SK-N-SH treated with all-trans-retinoic acid at 6 μM for 48 hours (cell line): ENCODE measurements around the gene IL1R2.

Experiments
- ATAC-seq: fragments of 200-7000 bp; cut with Tn5 transposase; 3 replicates; pipeline ENCODE4 v1.9.1; 2020; ENCODE audit warnings: mild to moderate bottlenecking, moderate library complexity
- ARNTL ChIP-seq: fragments of 450-650 bp; formaldehyde crosslinking; IDR thresholded peaks from 2 replicates; pipeline ENCODE4 v1.5.0; 2020; ENCODE audit warnings: low read depth, mild to moderate bottlenecking, moderate library complexity, borderline replicate concordance
- BACH2 ChIP-seq: fragments of 250-450 bp; sonication (Bioruptor Pico); IDR thresholded peaks from 2 replicates; pipeline ENCODE4 v1.9.0; 2021; ENCODE audit warnings: mild to moderate bottlenecking, borderline replicate concordance
- ESRRG ChIP-seq: fragments of 250-450 bp; sonication (Bioruptor Pico); IDR thresholded peaks from 2 replicates; pipeline ENCODE4 v1.6.1; 2021; ENCODE audit warnings: mild to moderate bottlenecking
- GLIS3 ChIP-seq: fragments of 250-450 bp; sonication (Bioruptor Pico); IDR thresholded peaks from 2 replicates; pipeline ENCODE4 v1.5.0; 2020; ENCODE audit warnings: mild to moderate bottlenecking, moderate library complexity
- OSR1 ChIP-seq: fragments of 250-450 bp; sonication (Bioruptor Pico); IDR thresholded peaks from 2 replicates; pipeline ENCODE4 v1.8.0; 2022; ENCODE audit warnings: moderate library complexity, mild to moderate bottlenecking, inconsistent platforms
- POU6F1 ChIP-seq: fragments of 250-450 bp; sonication (Bioruptor Pico); IDR thresholded peaks from 2 replicates; pipeline ENCODE4 v1.8.0; 2021; ENCODE audit warnings: low read depth, mild to moderate bottlenecking, moderate library complexity, borderline replicate concordance
- RARB ChIP-seq: fragments of 250-450 bp; sonication (Bioruptor Pico); IDR thresholded peaks from 2 replicates; pipeline ENCODE4 v1.8.0; 2021; ENCODE audit warnings: mild to moderate bottlenecking, moderate library complexity
- SNAI2 ChIP-seq: fragments of 250-450 bp; sonication (Bioruptor Pico); IDR thresholded peaks from 2 replicates; pipeline ENCODE4 v1.5.0; 2020; ENCODE audit warnings: mild to moderate bottlenecking, moderate library complexity
- TCF4 ChIP-seq: fragments of 250-450 bp; sonication (Bioruptor Pico); IDR thresholded peaks from 2 replicates; pipeline ENCODE4 v1.8.0; 2021; ENCODE audit warnings: mild to moderate bottlenecking, moderate library complexity, borderline replicate concordance
- TOX ChIP-seq: fragments of 250-450 bp; sonication (Bioruptor Pico); IDR thresholded peaks from 2 replicates; pipeline ENCODE4 v1.8.0; 2021; ENCODE audit warnings: mild to moderate bottlenecking, moderate library complexity, borderline replicate concordance
- ZC3H10 ChIP-seq: fragments of 250-450 bp; sonication (Bioruptor Pico); IDR thresholded peaks from 2 replicates; pipeline ENCODE4 v1.5.1; 2021; ENCODE audit warnings: mild to moderate bottlenecking, moderate library complexity
- ZFP3 ChIP-seq: fragments of 250-450 bp; sonication (Bioruptor Pico); IDR thresholded peaks from 2 replicates; pipeline ENCODE4 v1.5.0; 2020; ENCODE audit warnings: mild to moderate bottlenecking, moderate library complexity
- ZFP30 ChIP-seq: fragments of 450-650 bp; formaldehyde crosslinking; IDR thresholded peaks from 2 replicates; pipeline ENCODE4 v1.5.0; 2022; ENCODE audit warnings: mild to moderate bottlenecking, moderate library complexity
- ZNF565 ChIP-seq: fragments of 450-650 bp; formaldehyde crosslinking; conservative IDR thresholded peaks from 2 replicates; pipeline ENCODE4 v1.5.0; 2020; ENCODE audit warnings: low read depth, mild to moderate bottlenecking, moderate library complexity
- ZNF70 ChIP-seq: fragments of 450-650 bp; formaldehyde crosslinking; IDR thresholded peaks from 2 replicates; pipeline ENCODE4 v1.5.0; 2020; ENCODE audit warnings: mild to moderate bottlenecking, moderate library complexity
- ZNF8 ChIP-seq: fragments of 450-650 bp; formaldehyde crosslinking; IDR thresholded peaks from 2 replicates; pipeline ENCODE4 v1.5.0; 2020; ENCODE audit warnings: mild to moderate bottlenecking, moderate library complexity
- TF ChIP-seq, protein P1 (sequence below): fragments of 250-450 bp; sonication (Bioruptor Pico); IDR thresholded peaks from 2 replicates; pipeline ENCODE4 v1.5.0; 2020; ENCODE audit warnings: mild to moderate bottlenecking, moderate library complexity
- TF ChIP-seq, protein P2 (sequence below): fragments of 250-450 bp; sonication (Bioruptor Pico); IDR thresholded peaks from 2 replicates; pipeline ENCODE4 v1.8.0; 2020; ENCODE audit warnings: mild to moderate bottlenecking, moderate library complexity, borderline replicate concordance
- TF ChIP-seq, protein P3 (sequence below): fragments of 250-450 bp; sonication (Bioruptor Pico); IDR thresholded peaks from 2 replicates; pipeline ENCODE4 v1.5.1; 2020; ENCODE audit warnings: low read depth, mild to moderate bottlenecking, moderate library complexity
- TF ChIP-seq, protein P4 (sequence below): fragments of 250-450 bp; sonication (Bioruptor Pico); IDR thresholded peaks from 2 replicates; pipeline ENCODE4 v1.5.1; 2021; ENCODE audit warnings: mild to moderate bottlenecking, moderate library complexity

The IL1R2 gene

GRCh38 chr2:101986376-101986775 is 5.4 kb upstream of the IL1R2 start:
- TF ChIP-seq, protein P1, sequence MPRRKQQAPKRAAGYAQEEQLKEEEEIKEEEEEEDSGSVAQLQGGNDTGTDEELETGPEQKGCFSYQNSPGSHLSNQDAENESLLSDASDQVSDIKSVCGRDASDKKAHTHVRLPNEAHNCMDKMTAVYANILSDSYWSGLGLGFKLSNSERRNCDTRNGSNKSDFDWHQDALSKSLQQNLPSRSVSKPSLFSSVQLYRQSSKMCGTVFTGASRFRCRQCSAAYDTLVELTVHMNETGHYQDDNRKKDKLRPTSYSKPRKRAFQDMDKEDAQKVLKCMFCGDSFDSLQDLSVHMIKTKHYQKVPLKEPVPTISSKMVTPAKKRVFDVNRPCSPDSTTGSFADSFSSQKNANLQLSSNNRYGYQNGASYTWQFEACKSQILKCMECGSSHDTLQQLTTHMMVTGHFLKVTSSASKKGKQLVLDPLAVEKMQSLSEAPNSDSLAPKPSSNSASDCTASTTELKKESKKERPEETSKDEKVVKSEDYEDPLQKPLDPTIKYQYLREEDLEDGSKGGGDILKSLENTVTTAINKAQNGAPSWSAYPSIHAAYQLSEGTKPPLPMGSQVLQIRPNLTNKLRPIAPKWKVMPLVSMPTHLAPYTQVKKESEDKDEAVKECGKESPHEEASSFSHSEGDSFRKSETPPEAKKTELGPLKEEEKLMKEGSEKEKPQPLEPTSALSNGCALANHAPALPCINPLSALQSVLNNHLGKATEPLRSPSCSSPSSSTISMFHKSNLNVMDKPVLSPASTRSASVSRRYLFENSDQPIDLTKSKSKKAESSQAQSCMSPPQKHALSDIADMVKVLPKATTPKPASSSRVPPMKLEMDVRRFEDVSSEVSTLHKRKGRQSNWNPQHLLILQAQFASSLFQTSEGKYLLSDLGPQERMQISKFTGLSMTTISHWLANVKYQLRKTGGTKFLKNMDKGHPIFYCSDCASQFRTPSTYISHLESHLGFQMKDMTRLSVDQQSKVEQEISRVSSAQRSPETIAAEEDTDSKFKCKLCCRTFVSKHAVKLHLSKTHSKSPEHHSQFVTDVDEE (CRISPR knock-in tag) = no peak
- TF ChIP-seq TCF4 (CRISPR knock-in tag) (no peak), BACH2 (CRISPR knock-in tag) (no peak), SNAI2 (no peak), RARB (CRISPR knock-in tag) (no peak)
- ATAC-seq = no peak

DNA sequence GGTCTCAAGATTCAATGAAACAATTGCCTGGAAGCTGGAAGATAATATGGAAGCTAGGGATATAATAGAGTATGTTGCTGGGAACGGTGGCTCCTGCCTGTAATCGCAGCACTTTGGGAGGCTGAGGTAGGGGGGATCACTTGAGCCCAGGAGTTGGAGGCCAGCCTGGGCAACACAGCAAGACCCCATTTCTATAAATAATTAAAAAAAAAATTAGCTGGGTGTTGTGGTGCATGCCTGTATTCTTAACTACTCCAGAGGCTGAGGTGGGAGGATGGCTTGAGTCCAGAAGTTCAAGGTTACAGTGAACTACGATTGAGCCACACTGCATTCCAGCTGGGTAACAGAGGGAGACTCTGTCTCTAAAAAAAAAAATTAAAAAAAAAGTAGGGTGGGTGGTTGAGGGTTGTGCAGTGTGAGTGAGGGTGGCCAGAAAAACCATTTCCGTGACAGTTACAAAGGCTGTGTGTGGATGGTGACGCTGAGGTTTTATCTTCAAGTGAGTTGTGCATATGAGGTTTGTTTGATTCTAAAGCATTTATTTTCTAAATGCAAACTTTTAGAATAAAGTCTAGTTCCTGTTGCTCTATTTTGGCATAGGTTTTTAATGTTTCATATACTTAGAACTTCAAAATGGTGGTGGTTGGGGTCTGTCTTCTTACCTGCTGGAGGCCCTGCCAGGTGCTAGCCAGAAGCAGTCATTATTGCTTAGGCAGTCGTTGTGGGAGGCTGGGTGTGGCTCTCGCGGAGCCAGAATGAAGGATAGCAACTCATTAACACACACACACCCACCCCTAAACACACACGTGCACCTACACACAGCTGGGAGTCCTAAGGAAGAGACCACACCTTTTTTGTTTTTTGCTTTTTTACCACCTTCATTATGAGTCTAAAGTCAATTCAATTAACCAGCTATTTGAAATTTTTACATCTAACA is 4.7 kb upstream of the IL1R2 start:
- ATAC-seq = no peak
- no peak for TF ChIP-seq ZFP3
- TF ChIP-seq ARNTL (CRISPR knock-in tag) = no peak
- TF ChIP-seq ZNF70 (CRISPR knock-in tag) = no peak
- TF ChIP-seq, protein P1 (CRISPR knock-in tag) = no peak
- TF ChIP-seq TCF4 (CRISPR knock-in tag) = no peak
- TF ChIP-seq OSR1 (CRISPR knock-in tag) = no peak
- TF ChIP-seq GLIS3 (CRISPR knock-in tag) = no peak
- TF ChIP-seq, protein P2, sequence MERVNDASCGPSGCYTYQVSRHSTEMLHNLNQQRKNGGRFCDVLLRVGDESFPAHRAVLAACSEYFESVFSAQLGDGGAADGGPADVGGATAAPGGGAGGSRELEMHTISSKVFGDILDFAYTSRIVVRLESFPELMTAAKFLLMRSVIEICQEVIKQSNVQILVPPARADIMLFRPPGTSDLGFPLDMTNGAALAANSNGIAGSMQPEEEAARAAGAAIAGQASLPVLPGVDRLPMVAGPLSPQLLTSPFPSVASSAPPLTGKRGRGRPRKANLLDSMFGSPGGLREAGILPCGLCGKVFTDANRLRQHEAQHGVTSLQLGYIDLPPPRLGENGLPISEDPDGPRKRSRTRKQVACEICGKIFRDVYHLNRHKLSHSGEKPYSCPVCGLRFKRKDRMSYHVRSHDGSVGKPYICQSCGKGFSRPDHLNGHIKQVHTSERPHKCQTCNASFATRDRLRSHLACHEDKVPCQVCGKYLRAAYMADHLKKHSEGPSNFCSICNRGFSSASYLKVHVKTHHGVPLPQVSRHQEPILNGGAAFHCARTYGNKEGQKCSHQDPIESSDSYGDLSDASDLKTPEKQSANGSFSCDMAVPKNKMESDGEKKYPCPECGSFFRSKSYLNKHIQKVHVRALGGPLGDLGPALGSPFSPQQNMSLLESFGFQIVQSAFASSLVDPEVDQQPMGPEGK = no peak
- TF ChIP-seq ZNF565 (CRISPR knock-in tag) = no peak
- TF ChIP-seq ZC3H10 (CRISPR knock-in tag) = no peak
- no peak for TF ChIP-seq SNAI2
- TF ChIP-seq BACH2 (CRISPR knock-in tag) = no peak
- TF ChIP-seq RARB (CRISPR knock-in tag) = no peak
- TF ChIP-seq, protein P3, sequence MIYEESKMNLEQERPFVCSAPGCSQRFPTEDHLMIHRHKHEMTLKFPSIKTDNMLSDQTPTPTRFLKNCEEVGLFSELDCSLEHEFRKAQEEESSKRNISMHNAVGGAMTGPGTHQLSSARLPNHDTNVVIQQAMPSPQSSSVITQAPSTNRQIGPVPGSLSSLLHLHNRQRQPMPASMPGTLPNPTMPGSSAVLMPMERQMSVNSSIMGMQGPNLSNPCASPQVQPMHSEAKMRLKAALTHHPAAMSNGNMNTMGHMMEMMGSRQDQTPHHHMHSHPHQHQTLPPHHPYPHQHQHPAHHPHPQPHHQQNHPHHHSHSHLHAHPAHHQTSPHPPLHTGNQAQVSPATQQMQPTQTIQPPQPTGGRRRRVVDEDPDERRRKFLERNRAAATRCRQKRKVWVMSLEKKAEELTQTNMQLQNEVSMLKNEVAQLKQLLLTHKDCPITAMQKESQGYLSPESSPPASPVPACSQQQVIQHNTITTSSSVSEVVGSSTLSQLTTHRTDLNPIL = no peak
- TF ChIP-seq, protein P4, sequence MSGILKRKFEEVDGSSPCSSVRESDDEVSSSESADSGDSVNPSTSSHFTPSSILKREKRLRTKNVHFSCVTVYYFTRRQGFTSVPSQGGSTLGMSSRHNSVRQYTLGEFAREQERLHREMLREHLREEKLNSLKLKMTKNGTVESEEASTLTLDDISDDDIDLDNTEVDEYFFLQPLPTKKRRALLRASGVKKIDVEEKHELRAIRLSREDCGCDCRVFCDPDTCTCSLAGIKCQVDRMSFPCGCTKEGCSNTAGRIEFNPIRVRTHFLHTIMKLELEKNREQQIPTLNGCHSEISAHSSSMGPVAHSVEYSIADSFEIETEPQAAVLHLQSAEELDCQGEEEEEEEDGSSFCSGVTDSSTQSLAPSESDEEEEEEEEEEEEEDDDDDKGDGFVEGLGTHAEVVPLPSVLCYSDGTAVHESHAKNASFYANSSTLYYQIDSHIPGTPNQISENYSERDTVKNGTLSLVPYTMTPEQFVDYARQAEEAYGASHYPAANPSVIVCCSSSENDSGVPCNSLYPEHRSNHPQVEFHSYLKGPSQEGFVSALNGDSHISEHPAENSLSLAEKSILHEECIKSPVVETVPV (CRISPR knock-in tag) = no peak
- no peak for TF ChIP-seq ZFP30 (CRISPR knock-in tag)
- no peak for TF ChIP-seq POU6F1 (CRISPR knock-in tag)
- no peak for TF ChIP-seq TOX (CRISPR knock-in tag)
- TF ChIP-seq ESRRG = no peak
- no peak for TF ChIP-seq ZNF8 (CRISPR knock-in tag)
